A549 (cell line): ENCODE measurements around the gene METTL16. TPM values are rescaled to one million over a fixed set of nuclear protein-coding genes. Genes with fewer than 3 reads are reported as not detected.

ENCODE experiments used
- ATAC-seq, 2 experiments: fragments of 200-7000 bp in 1 of 2; fragments of >200 bp in 1 of 2; cut with Nextera tagmentation in 1 of 2; cut with Tn5 transposase in 1 of 2; 3 replicates each; pipeline versions ENCODE4 v1.8.0 to v1.9.1; 2018 to 2020; ENCODE audit warnings: mild to moderate bottlenecking in 1 of 2, moderate library complexity in 1 of 2
- CTCF ChIA-PET: fragments of 300-600 bp; sonication (Branson Sonifier 250); formaldehyde crosslinking; extraction: SDS; loops from one replicate; lab custom pipeline; 2021; ENCODE audit warnings: antibody characterized with exemption, inconsistent platforms; lab: Yijun Ruan, JAX
- POLR2A ChIA-PET: fragments of 350-600 bp; formaldehyde crosslinking; extraction: SDS; loops from one replicate; lab custom pipeline; 2021; ENCODE audit warnings: antibody characterized with exemption, inconsistent platforms; lab: Yijun Ruan, JAX
- DNase-seq, 2 experiments: peaks; one replicate each; pipeline versions ENCODE4 v3.0.0 to v3.0.0-alpha.2; 2011 to 2016; ENCODE audit warnings: low read depth in 1 of 2, low spot score in 1 of 2
- FAIRE-seq: peaks from 2 replicates; lab custom pipeline; 2011; peaks lifted over from hg19 to GRCh38; lab: Jason Lieb, UNC
- H3K27ac ChIP-seq, 2 experiments: fragments of >200 bp; sonication (Bioruptor Twin); formaldehyde crosslinking; 3 replicates each; pipeline ENCODE4 v1.5.1; 2016 to 2017
- H3K4me1 ChIP-seq: fragments of >200 bp; sonication (Bioruptor Twin); formaldehyde crosslinking; 3 replicates; pipeline ENCODE4 v1.6.1; 2016
- H3K4me2 ChIP-seq: fragments of >200 bp; sonication (Bioruptor Twin); formaldehyde crosslinking; 3 replicates; pipeline ENCODE4 v1.6.1; 2016
- H3K4me3 ChIP-seq: fragments of >200 bp; sonication (Bioruptor Twin); formaldehyde crosslinking; 3 replicates; pipeline ENCODE4 v1.5.1; 2016
- H3K9me3 ChIP-seq: fragments of >200 bp; sonication (Bioruptor Twin); formaldehyde crosslinking; 3 replicates; pipeline ENCODE4 v1.6.1; 2016
- ATOH8 ChIP-seq: fragments of 250-450 bp; sonication (Bioruptor Pico); IDR thresholded peaks from 2 replicates; pipeline ENCODE4 v1.5.0; 2020; ENCODE audit warnings: low read depth, mild to moderate bottlenecking, moderate library complexity
- CBX8 ChIP-seq: fragments of 200-600 bp; sonication (generic); IDR thresholded peaks from 2 replicates; pipeline ENCODE4 v1.6.1; 2016
- CEBPB ChIP-seq, 2 experiments: fragments of >200 bp in 1 of 2; sonication (Bioruptor Twin) in 1 of 2; formaldehyde crosslinking in 1 of 2; IDR thresholded peaks; 2 replicates each; pipeline ENCODE4 v1.6.1; 2012 to 2016
- CHD2 ChIP-seq: fragments of 150-350 bp; IDR thresholded peaks from 2 replicates; pipeline ENCODE4 v1.6.1; 2014; ENCODE audit warnings: low read length; ENCODE audit not compliant: partially characterized antibody
- CHD4 ChIP-seq: fragments of 200-600 bp; sonication (generic); IDR thresholded peaks from 2 replicates; pipeline ENCODE4 v1.6.1; 2016; ENCODE audit warnings: antibody characterized with exemption, mild to moderate bottlenecking, borderline replicate concordance
- EP300 ChIP-seq, 2 experiments: fragments of >200 bp; sonication (Bioruptor Twin); formaldehyde crosslinking; IDR thresholded peaks; 2 replicates in 1 of 2; 3 replicates in 1 of 2; pipeline ENCODE4 v1.6.1; 2016 to 2017
- FOSL2 ChIP-seq, 2 experiments: fragments of 450-650 bp in 1 of 2; fragments of >200 bp in 1 of 2; sonication (Bioruptor Twin) in 1 of 2; formaldehyde crosslinking; IDR thresholded peaks; 2 replicates each; pipeline versions ENCODE4 v1.5.0 to v1.6.1; 2016 to 2020; ENCODE audit warnings: mild to moderate bottlenecking in 1 of 2, moderate library complexity in 1 of 2
- FOXS1 ChIP-seq: fragments of 250-450 bp; sonication (Bioruptor Pico); IDR thresholded peaks from 2 replicates; pipeline ENCODE4 v1.5.0; 2020; ENCODE audit warnings: mild to moderate bottlenecking, moderate library complexity
- HEYL ChIP-seq: fragments of 250-450 bp; sonication (Bioruptor Pico); IDR thresholded peaks from 2 replicates; pipeline ENCODE4 v1.8.0; 2021; ENCODE audit warnings: mild to moderate bottlenecking, moderate library complexity
- HMGXB4 ChIP-seq: fragments of 250-450 bp; sonication (Bioruptor Pico); IDR thresholded peaks from 2 replicates; pipeline ENCODE4 v1.5.0; 2021; ENCODE audit warnings: mild to moderate bottlenecking, moderate library complexity, borderline replicate concordance
- HOXA7 ChIP-seq: fragments of 250-450 bp; sonication (Bioruptor Pico); IDR thresholded peaks from 2 replicates; pipeline ENCODE4 v1.5.0; 2020; ENCODE audit warnings: mild to moderate bottlenecking, moderate library complexity
- JUN ChIP-seq, 2 experiments: fragments of >200 bp; sonication (Bioruptor Twin); formaldehyde crosslinking; IDR thresholded peaks; 2 replicates in 1 of 2; 3 replicates in 1 of 2; pipeline ENCODE4 v1.6.1; 2016 to 2017
- MAZ ChIP-seq: fragments of 150-350 bp; IDR thresholded peaks from 2 replicates; pipeline ENCODE4 v1.6.1; 2014; ENCODE audit warnings: antibody characterized with exemption, low read depth, low read length, borderline replicate concordance
- NR3C1 ChIP-seq: fragments of >200 bp; sonication (Bioruptor Twin); formaldehyde crosslinking; IDR thresholded peaks from 3 replicates; pipeline ENCODE4 v1.6.1; 2017
- POLR2AphosphoS2 ChIP-seq: conservative IDR thresholded peaks from 2 replicates; pipeline ENCODE4 v1.6.1; 2012; ENCODE audit warnings: low read length, improper control_type of control experiment, inconsistent platforms
- RARB ChIP-seq: fragments of 250-450 bp; sonication (Bioruptor Pico); IDR thresholded peaks from 2 replicates; pipeline ENCODE4 v1.8.0; 2021; ENCODE audit warnings: mild to moderate bottlenecking, moderate library complexity
- RFX5 ChIP-seq: fragments of 450-650 bp; IDR thresholded peaks from 2 replicates; pipeline ENCODE4 v1.7.1; 2014; ENCODE audit warnings: antibody characterized with exemption, mild to moderate bottlenecking, moderate library complexity
- SMC3 ChIP-seq: fragments of >200 bp; sonication (Bioruptor Twin); formaldehyde crosslinking; IDR thresholded peaks from 3 replicates; pipeline ENCODE4 v1.6.1; 2018; ENCODE audit warnings: inconsistent platforms
- SREBF2 ChIP-seq: fragments of 450-650 bp; IDR thresholded peaks from 2 replicates; pipeline ENCODE4 v1.6.1; 2014; ENCODE audit warnings: mild to moderate bottlenecking, moderate library complexity
- ZC3H11A ChIP-seq: fragments of 450-650 bp; IDR thresholded peaks from 2 replicates; pipeline ENCODE4 v1.6.1; 2014; ENCODE audit warnings: antibody characterized with exemption, mild to moderate bottlenecking
- ZFP36 ChIP-seq: fragments of 450-650 bp; IDR thresholded peaks from 2 replicates; pipeline ENCODE4 v1.6.1; 2014; ENCODE audit warnings: borderline replicate concordance; ENCODE audit not compliant: partially characterized antibody
- ZNF302 ChIP-seq: fragments of 250-450 bp; sonication (Bioruptor Pico); IDR thresholded peaks from 2 replicates; pipeline ENCODE4 v1.9.0; 2021; ENCODE audit warnings: inconsistent platforms, mild to moderate bottlenecking, moderate library complexity
- WGBS: methylation state at CpG from one replicate; pipeline ENCODE4 v1.1.6; 2017; ENCODE audit errors: missing lambda C conversion rate; 5-methylcytosine and 5-hydroxymethylcytosine counted together
- polyA plus RNA-seq, 4 experiments: library from polyadenylated mRNA; depleted of rRNA in 3 of 4; stranded (reverse); fragments of >200 nt; fragmentation: RNase III in 1 of 4; extraction: RNeasy Plus Mini Kit Qiagen cat#74134 plus additional on column Dnase treatment in 1 of 4; gene quantifications; 2 replicates in 3 of 4; 3 replicates in 1 of 4; pipeline ENCODE4 v1.2.3, GENCODE V29; 2011 to 2017
- TF ChIP-seq, protein P1 (sequence below): IDR thresholded peaks from 2 replicates; pipeline ENCODE4 v1.6.1; 2012
- TF ChIP-seq, protein P2 (sequence below): fragments of 450-650 bp; IDR thresholded peaks from 2 replicates; pipeline ENCODE4 v1.6.1; 2014; ENCODE audit warnings: antibody characterized with exemption
- TF ChIP-seq, protein P3 (sequence below): fragments of 150-350 bp; IDR thresholded peaks from 2 replicates; pipeline ENCODE4 v1.6.1; 2014; ENCODE audit warnings: low read depth, mild to moderate bottlenecking, low read length

The METTL16 gene
- polyA plus RNA-seq, 2 of the 4 experiments (the other 2 are of a cell fraction) = 26.5 to 58.0 TPM

DNA sequence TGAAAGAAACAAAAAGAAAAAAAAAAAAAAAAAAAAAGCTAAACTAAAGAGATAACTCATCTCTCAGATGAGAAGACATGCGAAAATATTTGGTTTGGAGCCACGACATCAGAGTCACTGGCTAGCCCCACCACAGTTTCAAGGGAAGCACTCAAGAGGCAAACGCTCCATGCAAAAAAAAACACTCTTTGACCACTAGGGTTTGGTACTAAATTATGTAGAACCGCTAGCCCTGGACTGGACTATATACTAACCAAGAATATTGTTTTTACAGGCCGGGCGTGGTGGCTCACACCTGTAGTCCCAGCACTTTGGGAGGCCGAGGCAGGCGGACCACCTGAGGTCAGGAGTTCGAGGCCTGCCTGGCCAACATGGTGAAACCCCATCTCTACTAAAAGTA is 37.3 kb downstream of the METTL16 start:
- Histone ChIP-seq H3K9me3 (no peaks in the 10 kb centered on the region), H3K27ac (no peak overlapping the region), H3K4me2 (no peak overlapping the region), H3K4me1 (no peaks in the 10 kb centered on the region), H3K4me3 (no peak overlapping the region)
- FAIRE-seq = no peak
- DNase-seq = no peak
- ChIA-PET POLR2A (no interaction called here), CTCF (interaction anchor here (0.7 kb wide), 1 partner anchor 13 kb away, joined by 3 read pairs; no protein-coding TSS in a partner anchor)
- TF ChIP-seq ZNF302 (CRISPR knock-in tag) (no peak), FOSL2 (IDR thresholded peaks at IDR 0.05) (no peak), FOSL2 (CRISPR knock-in tag; IDR thresholded peaks at IDR 0.05) (no peak), SREBF2 (no peak), FOXS1 (CRISPR knock-in tag) (no peak), POLR2AphosphoS2 (no peak), ZC3H11A (no peak), CEBPB (IDR thresholded peaks at IDR 0.05) (no peak), NR3C1 (no peak), HMGXB4 (no peak), ZFP36 (no peak), MAZ (no peak)
- TF ChIP-seq, protein P1, sequence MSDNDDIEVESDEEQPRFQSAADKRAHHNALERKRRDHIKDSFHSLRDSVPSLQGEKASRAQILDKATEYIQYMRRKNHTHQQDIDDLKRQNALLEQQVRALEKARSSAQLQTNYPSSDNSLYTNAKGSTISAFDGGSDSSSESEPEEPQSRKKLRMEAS = no peak
- TF ChIP-seq, protein P2, sequence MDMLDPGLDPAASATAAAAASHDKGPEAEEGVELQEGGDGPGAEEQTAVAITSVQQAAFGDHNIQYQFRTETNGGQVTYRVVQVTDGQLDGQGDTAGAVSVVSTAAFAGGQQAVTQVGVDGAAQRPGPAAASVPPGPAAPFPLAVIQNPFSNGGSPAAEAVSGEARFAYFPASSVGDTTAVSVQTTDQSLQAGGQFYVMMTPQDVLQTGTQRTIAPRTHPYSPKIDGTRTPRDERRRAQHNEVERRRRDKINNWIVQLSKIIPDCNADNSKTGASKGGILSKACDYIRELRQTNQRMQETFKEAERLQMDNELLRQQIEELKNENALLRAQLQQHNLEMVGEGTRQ = no peak
- WGBS = 97% methylated on average over 9 of the region's 9 CpGs
- ATAC-seq = peak; percentile 60 to 67; a peak in 3 of 6 replicates

DNA sequence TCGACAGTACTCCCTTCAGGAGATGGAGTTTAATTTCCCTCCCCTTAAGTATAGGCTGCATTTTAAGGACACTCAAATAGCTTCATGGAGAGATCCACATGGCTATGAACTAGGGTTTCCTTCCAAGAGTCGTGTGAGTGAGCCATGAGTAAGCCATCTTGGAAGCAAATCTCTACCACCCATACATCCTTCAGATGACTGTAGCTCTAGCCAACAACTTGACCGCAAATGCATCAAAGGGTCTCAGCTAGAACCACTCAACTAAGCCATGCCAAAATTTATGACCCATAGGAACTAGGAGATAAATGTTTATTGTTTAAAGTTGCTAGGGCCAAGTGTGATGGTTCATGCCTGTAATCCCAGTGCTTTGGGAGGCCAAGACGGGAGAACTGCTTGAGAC is 43.4 kb downstream of the METTL16 start:
- H3K4me1 ChIP-seq = no peaks in the 10 kb centered on the region
- ATAC-seq (no peak), DNase-seq (no peak), FAIRE-seq (no peak)
- 92% methylated on average over 4 of the region's 4 CpGs for WGBS
- ChIA-PET CTCF (interaction anchor here (1.0 kb wide), 1 partner anchor 86 kb away, joined by 3 read pairs; no protein-coding TSS in a partner anchor), POLR2A (no interaction called here)
- H3K4me3 ChIP-seq = no peak overlapping the region
- no peak overlapping the region for H3K4me2 ChIP-seq
- TF ChIP-seq HOXA7 (CRISPR knock-in tag) = no peak
- TF ChIP-seq CHD2 = no peak
- no peak for TF ChIP-seq CBX8
- TF ChIP-seq RFX5 = no peak
- TF ChIP-seq SREBF2 = no peak
- TF ChIP-seq RARB = no peak
- TF ChIP-seq EP300 (IDR thresholded peaks at IDR 0.05) = no peak
- TF ChIP-seq MAZ = no peak
- TF ChIP-seq HEYL (CRISPR knock-in tag) = no peak
- no peak for TF ChIP-seq NR3C1
- TF ChIP-seq CHD4 = no peak
- TF ChIP-seq, protein P3, sequence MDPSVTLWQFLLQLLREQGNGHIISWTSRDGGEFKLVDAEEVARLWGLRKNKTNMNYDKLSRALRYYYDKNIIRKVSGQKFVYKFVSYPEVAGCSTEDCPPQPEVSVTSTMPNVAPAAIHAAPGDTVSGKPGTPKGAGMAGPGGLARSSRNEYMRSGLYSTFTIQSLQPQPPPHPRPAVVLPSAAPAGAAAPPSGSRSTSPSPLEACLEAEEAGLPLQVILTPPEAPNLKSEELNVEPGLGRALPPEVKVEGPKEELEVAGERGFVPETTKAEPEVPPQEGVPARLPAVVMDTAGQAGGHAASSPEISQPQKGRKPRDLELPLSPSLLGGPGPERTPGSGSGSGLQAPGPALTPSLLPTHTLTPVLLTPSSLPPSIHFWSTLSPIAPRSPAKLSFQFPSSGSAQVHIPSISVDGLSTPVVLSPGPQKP = no peak
- TF ChIP-seq ATOH8 = no peak
- TF ChIP-seq SMC3 = no peak
- no peak for TF ChIP-seq JUN (IDR thresholded peaks at IDR 0.05)
- TF ChIP-seq POLR2AphosphoS2 = no peak
- no peaks in the 10 kb centered on the region for H3K9me3 ChIP-seq
- no peak overlapping the region for H3K27ac ChIP-seq
